Liver (tissue), 3 donors: ENCODE measurements around the gene IPP.

Experiments used
- JUND ChIP-seq, 2 donors: IDR thresholded peaks; 2 replicates each; pipeline ENCODE4 v1.6.1; 2016; ENCODE audit warnings: antibody characterized with exemption in 2 of 2
- TAF1 ChIP-seq: conservative IDR thresholded peaks from 2 replicates; pipeline ENCODE4 v1.6.1; 2016; ENCODE audit warnings: antibody characterized with exemption, mild to moderate bottlenecking
- TF ChIP-seq, protein P1 (sequence below): fragments of 150-350 bp; IDR thresholded peaks from 2 replicates; pipeline ENCODE4 v1.5.1; 2017; ENCODE audit warnings: improper control_type of control experiment, low read depth, low read length; ENCODE audit not compliant: missing input control
- TF ChIP-seq, protein P2 (sequence below): IDR thresholded peaks from 2 replicates; pipeline ENCODE4 v1.6.1; 2016; ENCODE audit warnings: antibody characterized with exemption
- TF ChIP-seq, protein P3 (sequence below): IDR thresholded peaks from 2 replicates; pipeline ENCODE4 v1.6.1; 2016; ENCODE audit warnings: antibody characterized with exemption
- donor health status: healthy.
- donor health status: healthy.

DNA sequence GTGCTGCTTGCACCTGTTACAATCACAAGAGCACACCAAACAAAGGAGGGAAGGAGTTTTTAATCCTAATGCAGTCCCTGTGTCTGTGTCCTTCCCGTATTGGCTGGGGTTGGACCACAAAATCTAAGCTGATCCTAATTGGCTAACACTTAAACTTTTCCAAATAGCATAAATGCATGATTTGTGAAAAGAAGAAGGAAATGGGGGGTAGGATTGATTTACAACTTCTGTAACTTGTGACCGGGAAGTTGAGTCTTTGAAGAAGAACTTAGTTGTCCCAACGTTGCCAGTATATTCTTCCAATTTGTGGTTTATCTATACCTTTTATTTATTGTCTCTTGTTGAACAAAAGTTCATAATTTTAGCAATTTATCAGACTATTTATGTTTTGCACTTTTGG, 11.8 kb upstream of the IPP start:
- TF ChIP-seq, protein P1, sequence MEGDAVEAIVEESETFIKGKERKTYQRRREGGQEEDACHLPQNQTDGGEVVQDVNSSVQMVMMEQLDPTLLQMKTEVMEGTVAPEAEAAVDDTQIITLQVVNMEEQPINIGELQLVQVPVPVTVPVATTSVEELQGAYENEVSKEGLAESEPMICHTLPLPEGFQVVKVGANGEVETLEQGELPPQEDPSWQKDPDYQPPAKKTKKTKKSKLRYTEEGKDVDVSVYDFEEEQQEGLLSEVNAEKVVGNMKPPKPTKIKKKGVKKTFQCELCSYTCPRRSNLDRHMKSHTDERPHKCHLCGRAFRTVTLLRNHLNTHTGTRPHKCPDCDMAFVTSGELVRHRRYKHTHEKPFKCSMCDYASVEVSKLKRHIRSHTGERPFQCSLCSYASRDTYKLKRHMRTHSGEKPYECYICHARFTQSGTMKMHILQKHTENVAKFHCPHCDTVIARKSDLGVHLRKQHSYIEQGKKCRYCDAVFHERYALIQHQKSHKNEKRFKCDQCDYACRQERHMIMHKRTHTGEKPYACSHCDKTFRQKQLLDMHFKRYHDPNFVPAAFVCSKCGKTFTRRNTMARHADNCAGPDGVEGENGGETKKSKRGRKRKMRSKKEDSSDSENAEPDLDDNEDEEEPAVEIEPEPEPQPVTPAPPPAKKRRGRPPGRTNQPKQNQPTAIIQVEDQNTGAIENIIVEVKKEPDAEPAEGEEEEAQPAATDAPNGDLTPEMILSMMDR = no peak
- TF ChIP-seq, protein P2, sequence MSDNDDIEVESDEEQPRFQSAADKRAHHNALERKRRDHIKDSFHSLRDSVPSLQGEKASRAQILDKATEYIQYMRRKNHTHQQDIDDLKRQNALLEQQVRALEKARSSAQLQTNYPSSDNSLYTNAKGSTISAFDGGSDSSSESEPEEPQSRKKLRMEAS = no peak
- TF ChIP-seq TAF1 = no peak
- TF ChIP-seq, protein P3, sequence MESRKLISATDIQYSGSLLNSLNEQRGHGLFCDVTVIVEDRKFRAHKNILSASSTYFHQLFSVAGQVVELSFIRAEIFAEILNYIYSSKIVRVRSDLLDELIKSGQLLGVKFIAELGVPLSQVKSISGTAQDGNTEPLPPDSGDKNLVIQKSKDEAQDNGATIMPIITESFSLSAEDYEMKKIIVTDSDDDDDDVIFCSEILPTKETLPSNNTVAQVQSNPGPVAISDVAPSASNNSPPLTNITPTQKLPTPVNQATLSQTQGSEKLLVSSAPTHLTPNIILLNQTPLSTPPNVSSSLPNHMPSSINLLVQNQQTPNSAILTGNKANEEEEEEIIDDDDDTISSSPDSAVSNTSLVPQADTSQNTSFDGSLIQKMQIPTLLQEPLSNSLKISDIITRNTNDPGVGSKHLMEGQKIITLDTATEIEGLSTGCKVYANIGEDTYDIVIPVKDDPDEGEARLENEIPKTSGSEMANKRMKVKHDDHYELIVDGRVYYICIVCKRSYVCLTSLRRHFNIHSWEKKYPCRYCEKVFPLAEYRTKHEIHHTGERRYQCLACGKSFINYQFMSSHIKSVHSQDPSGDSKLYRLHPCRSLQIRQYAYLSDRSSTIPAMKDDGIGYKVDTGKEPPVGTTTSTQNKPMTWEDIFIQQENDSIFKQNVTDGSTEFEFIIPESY = no peak
- TF ChIP-seq JUND (IDR thresholded peaks at IDR 0.05) = no peak
